ENCODE results near the gene SUPT4H1. TPM values are rescaled to one million over a fixed set of nuclear protein-coding genes. Genes with fewer than 3 reads are reported as not detected.

Gene SUPT4H1
- total RNA-seq, 5 donors from 2014 or later (not counting 1 experiment from before 2014, with no cell fraction given): 40.5 to 77.3 (median 63.2) TPM

DNA sequence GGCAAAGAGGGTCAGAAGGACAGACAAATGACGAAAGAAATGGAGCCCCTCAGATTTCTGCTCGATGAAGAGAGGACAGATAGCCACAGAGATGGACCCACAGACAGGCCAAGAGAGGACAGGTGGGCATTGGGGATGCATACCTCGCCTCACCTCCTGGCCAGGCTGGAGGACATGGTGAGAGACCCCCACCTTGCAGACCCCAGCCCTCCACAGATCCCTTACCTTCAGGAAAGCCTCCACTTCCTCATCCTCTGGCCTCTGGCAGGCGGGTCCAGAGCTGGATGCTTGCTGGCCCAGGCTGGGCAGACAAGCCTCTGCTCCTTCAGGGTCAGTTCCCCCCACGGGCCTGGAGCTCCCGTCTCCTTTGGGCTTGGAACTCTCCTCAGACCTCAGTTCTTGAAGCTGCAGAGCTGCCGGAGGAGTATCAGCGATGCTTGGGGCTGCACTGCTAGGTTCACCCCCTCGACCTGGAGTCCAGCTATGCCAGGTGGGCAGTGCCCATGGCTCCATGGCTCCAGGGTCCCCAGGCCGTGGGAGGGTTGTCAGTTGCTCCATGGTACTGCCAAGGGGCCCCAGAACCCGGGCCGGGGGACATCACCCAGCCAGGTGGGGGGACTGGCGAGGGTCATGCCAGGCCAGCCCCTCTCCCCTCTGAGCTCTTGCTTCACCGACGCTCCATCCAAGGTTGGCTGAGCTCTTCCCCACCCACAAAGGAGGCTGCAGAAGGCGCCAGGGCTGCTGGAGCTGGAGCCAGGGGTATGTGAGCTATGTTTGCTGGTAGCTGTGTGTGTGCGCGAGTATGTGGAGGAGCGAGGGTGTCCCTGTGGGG lies 24.4 kb downstream of the SUPT4H1 start:
- Histone ChIP-seq H3K4me3 (ENCODE audit: control insufficient read depth in 1 of 2, extremely low read depth in 1 of 2, low read length in 1 of 2) (peak overlapping the region; percentile 57 to 90), H3K27ac (ENCODE audit: low read length) (peak overlapping the region; percentile 50), H3K36me3 (ENCODE audit: control insufficient read depth in 2 of 2, extremely low read depth in 1 of 2, insufficient read depth in 1 of 2, low read length in 1 of 2) (peaks cover 10 to 23% of the 10 kb centered on the region in 2 donors), H3K9me3 (no peaks in the 10 kb centered on the region), H3K4me1 (ENCODE audit: control insufficient read depth in 1 of 2, extremely low read depth in 1 of 2, insufficient read depth in 2 of 2, low read length in 2 of 2) (peaks cover 11 to 63% of the 10 kb centered on the region in 2 experiments), H3K27me3 (replicated peaks in 1 of 2; ENCODE audit: control insufficient read depth in 2 of 2, extremely low read depth in 1 of 2, insufficient read depth in 2 of 2, low read length in 1 of 2) (peaks cover 0 to 2% of the 10 kb centered on the region in 2 experiments)
- Mint-ChIP-seq H3K36me3 (peaks cover 22% of the 10 kb centered on the region), H3K4me3 (peak overlapping the region; percentile 99 to 100 (median 100)), H3K27ac (peak overlapping the region; percentile 93 to 96), H3K4me1 (peaks cover 46 to 61% (median 48%) of the 10 kb centered on the region in 3 donors), H3K9me3 (no peaks in the 10 kb centered on the region), H3K27me3 (no peaks in the 10 kb centered on the region)
- CTCF ChIA-PET: interaction anchor here (0.5 to 3.4 kb wide), 9 partner anchors 9 to 468 kb away, joined by 3 to 38 read pairs (median 6); no protein-coding TSS in a partner anchor
- DNase-seq (peak in 14 of 35 experiments; percentile 20 to 60 (median 52)), ATAC-seq (replicated peaks in 1 of 4) (peak in 2 of 4 experiments; percentile 10 to 30)
- POLR2A ChIA-PET: interaction anchor here (0.6 to 1.8 kb wide), 8 partner anchors 10 to 24 kb away, joined by 3 to 9 read pairs (median 4); partner anchors contain the start of gene SUPT4H1 (in 1 of the 2)
- WGBS (ENCODE audit: insufficient coverage): 20% methylated on average over 11 of the region's 19 CpGs

DNA sequence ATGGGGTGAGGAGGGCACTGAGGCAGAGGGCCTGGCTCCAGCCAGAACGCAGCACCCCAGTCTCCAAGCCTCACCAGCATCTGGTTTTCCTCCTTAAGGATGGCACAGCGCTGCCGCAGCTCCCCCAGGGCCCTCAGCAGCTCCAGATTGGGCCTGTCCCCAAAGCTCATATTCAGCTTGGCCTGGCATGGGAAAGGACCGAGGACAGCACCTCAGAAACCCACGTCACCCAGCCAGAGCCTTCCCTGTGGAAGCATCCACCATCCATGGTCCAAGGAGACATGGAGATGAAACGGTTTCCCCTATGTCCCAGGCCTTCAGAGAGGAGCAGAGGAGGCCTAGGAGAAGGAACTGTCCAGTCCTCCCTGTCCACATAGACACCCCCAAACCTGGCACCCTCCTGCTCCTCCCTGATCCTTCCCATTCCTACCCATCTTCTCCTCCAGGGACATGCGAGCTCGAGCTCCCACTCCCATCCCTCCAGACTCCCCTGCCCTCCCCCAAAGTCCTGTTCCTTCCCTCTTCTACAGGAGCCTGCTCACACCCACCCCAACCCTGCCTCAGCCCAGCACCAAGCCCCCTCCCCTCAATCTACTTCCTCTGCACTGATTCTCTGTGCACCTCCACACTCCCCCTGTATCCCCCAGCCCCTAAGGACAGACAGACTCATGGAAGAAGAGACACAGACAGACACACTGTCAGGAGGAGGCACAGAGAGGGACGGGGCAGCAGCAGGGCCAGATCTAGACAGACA lies 25.2 kb downstream of the SUPT4H1 start:
- 88% methylated on average over 7 of the region's 9 CpGs for WGBS (ENCODE audit: insufficient coverage)
- Histone ChIP-seq H3K27me3 (replicated peaks in 1 of 2; ENCODE audit: control insufficient read depth in 2 of 2, extremely low read depth in 1 of 2, insufficient read depth in 2 of 2, low read length in 1 of 2) (peaks cover 0 to 2% of the 10 kb centered on the region in 2 experiments), H3K9me3 (no peaks in the 10 kb centered on the region), H3K36me3 (ENCODE audit: control insufficient read depth in 2 of 2, extremely low read depth in 1 of 2, insufficient read depth in 1 of 2, low read length in 1 of 2) (peaks cover 10 to 27% of the 10 kb centered on the region in 2 donors), H3K27ac (ENCODE audit: low read length) (no peak overlapping the region), H3K4me3 (ENCODE audit: control insufficient read depth in 1 of 2, extremely low read depth in 1 of 2, low read length in 1 of 2) (peak overlapping the region in 1 of 2 donors; percentile 90), H3K4me1 (ENCODE audit: control insufficient read depth in 1 of 2, extremely low read depth in 1 of 2, insufficient read depth in 2 of 2, low read length in 2 of 2) (peaks cover 11 to 63% of the 10 kb centered on the region in 2 experiments)
- POLR2A ChIA-PET: interaction anchor here (0.6 to 1.8 kb wide), 5 partner anchors 14 to 25 kb away, joined by 3 to 9 read pairs (median 5); partner anchors contain the start of gene SUPT4H1 (in 2 of the 2)
- no peak for ATAC-seq (replicated peaks in 1 of 4)
- Mint-ChIP-seq H3K27me3 (no peaks in the 10 kb centered on the region), H3K4me3 (peak overlapping the region; percentile 60 to 100 (median 100)), H3K36me3 (peaks cover 23% of the 10 kb centered on the region), H3K27ac (peak overlapping the region; percentile 81 to 96), H3K9me3 (no peaks in the 10 kb centered on the region), H3K4me1 (peaks cover 47 to 67% (median 49%) of the 10 kb centered on the region in 3 donors)
- CTCF ChIA-PET: interaction anchor here (0.5 to 3.4 kb wide), 7 partner anchors 9 to 142 kb away, joined by 3 to 38 read pairs (median 5); no protein-coding TSS in a partner anchor
- no peak for DNase-seq

DNA sequence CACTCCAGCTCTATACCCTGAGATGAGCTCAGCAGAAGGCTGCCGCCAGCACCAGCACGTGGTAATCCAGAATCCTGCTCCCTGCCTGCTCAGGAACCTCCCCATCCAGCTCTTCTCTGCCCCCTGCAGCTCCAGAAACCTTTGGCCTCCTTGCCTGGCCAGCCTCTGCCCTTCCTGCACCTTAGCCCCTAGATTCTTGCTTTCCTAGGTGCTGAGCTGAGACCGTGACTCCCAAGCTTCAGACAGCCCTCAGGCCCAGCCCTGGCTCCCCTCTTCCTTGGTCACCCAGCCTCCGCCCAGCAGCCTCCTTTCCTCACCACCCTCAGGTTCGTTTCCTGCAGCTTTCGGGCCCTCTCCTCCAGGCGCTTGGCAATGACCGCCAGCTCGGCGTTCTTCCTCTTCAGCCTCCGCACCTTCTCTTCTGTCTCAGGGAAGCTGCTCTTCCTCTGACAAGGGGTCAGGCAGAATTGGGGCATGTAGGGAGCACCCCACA lies 26.0 kb downstream of the SUPT4H1 start:
- Mint-ChIP-seq H3K27me3 (no peaks in the 10 kb centered on the region), H3K4me3 (peak overlapping the region; percentile 26 to 100 (median 37)), H3K4me1 (peaks cover 47 to 62% (median 52%) of the 10 kb centered on the region in 3 donors), H3K27ac (peak overlapping the region; percentile 71 to 84), H3K9me3 (no peaks in the 10 kb centered on the region), H3K36me3 (peaks cover 20% of the 10 kb centered on the region)
- ATAC-seq (replicated peaks in 1 of 4) (no peak), DNase-seq (no peak)
- peaks cover 0 to 2% of the 10 kb centered on the region in 2 experiments for H3K27me3 ChIP-seq (replicated peaks in 1 of 2; ENCODE audit: control insufficient read depth in 2 of 2, extremely low read depth in 1 of 2, insufficient read depth in 2 of 2, low read length in 1 of 2)
- no peaks in the 10 kb centered on the region for H3K9me3 ChIP-seq
- H3K27ac ChIP-seq (ENCODE audit: low read length): no peak overlapping the region
- 83% methylated on average over 11 of the region's 11 CpGs for WGBS (ENCODE audit: insufficient coverage)
- no peak overlapping the region for H3K4me3 ChIP-seq (ENCODE audit: control insufficient read depth in 1 of 2, extremely low read depth in 1 of 2, low read length in 1 of 2)
- CTCF ChIA-PET: interaction anchor here (0.6 to 3.4 kb wide), 7 partner anchors 8 to 1448 kb away, joined by 3 to 38 read pairs (median 4); partner anchors contain the start of gene RNF43 (in 1 of the 2)
- POLR2A ChIA-PET: interaction anchor here (0.5 to 1.6 kb wide), 3 partner anchors 19 to 783 kb away, joined by 4 to 5 read pairs (median 5); partner anchors contain the start of gene SUPT4H1 (in 1 of the 2)
- peaks cover 8 to 21% of the 10 kb centered on the region in 2 donors for H3K36me3 ChIP-seq (ENCODE audit: control insufficient read depth in 2 of 2, extremely low read depth in 1 of 2, insufficient read depth in 1 of 2, low read length in 1 of 2)
- H3K4me1 ChIP-seq (ENCODE audit: control insufficient read depth in 1 of 2, extremely low read depth in 1 of 2, insufficient read depth in 2 of 2, low read length in 2 of 2): peaks cover 11 to 63% of the 10 kb centered on the region in 2 experiments

DNA sequence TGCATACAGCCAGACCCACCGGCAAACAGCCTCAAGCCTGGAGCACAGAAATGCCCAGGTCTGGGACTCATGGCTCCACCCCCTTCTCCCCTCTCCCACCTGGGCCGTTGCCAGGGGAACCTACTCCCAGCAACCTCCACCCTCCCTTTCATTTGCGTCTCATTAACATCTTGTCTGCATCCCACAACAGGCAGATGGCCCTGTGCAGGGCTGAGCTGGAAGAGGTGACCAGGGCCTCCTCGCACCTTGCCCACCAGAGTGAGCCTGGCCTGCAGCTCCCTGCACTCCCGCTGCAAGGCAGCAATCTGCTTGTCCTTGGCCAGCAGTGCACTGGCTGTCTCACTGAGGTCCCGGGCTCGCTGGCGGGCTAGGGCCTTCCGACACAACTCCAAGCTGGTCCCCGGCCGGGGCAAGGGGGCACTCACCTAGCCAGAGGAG lies 26.7 kb downstream of the SUPT4H1 start:
- POLR2A ChIA-PET: interaction anchor here (0.5 to 1.6 kb wide), 3 partner anchors 19 to 784 kb away, joined by 4 to 5 read pairs (median 5); partner anchors contain the start of gene SUPT4H1 (in 1 of the 2)
- 90% methylated on average over 7 of the region's 11 CpGs for WGBS (ENCODE audit: insufficient coverage)
- Histone ChIP-seq H3K9me3 (no peaks in the 10 kb centered on the region), H3K27ac (ENCODE audit: low read length) (no peak overlapping the region), H3K36me3 (ENCODE audit: control insufficient read depth in 2 of 2, extremely low read depth in 1 of 2, insufficient read depth in 1 of 2, low read length in 1 of 2) (peaks cover 3 to 15% of the 10 kb centered on the region in 2 donors), H3K27me3 (replicated peaks in 1 of 2; ENCODE audit: control insufficient read depth in 2 of 2, extremely low read depth in 1 of 2, insufficient read depth in 2 of 2, low read length in 1 of 2) (peaks cover 0 to 2% of the 10 kb centered on the region in 2 experiments), H3K4me1 (ENCODE audit: control insufficient read depth in 1 of 2, extremely low read depth in 1 of 2, insufficient read depth in 2 of 2, low read length in 2 of 2) (peaks cover 11 to 63% of the 10 kb centered on the region in 2 experiments), H3K4me3 (ENCODE audit: control insufficient read depth in 1 of 2, extremely low read depth in 1 of 2, low read length in 1 of 2) (peak overlapping the region in 1 of 2 donors; percentile 19)
- Mint-ChIP-seq H3K27ac (peak overlapping the region; percentile 73 to 84), H3K27me3 (no peaks in the 10 kb centered on the region), H3K4me3 (peak overlapping the region; percentile 22 to 100 (median 25)), H3K4me1 (peaks cover 47 to 60% (median 52%) of the 10 kb centered on the region in 3 donors), H3K9me3 (no peaks in the 10 kb centered on the region), H3K36me3 (peaks cover 17% of the 10 kb centered on the region)
- DNase-seq (no peak), ATAC-seq (replicated peaks in 1 of 4) (no peak)
- CTCF ChIA-PET: interaction anchor here (0.6 to 3.4 kb wide), 5 partner anchors 8 to 1449 kb away, joined by 3 to 38 read pairs (median 7); partner anchors contain the start of gene RNF43 (in 1 of the 2)

DNA sequence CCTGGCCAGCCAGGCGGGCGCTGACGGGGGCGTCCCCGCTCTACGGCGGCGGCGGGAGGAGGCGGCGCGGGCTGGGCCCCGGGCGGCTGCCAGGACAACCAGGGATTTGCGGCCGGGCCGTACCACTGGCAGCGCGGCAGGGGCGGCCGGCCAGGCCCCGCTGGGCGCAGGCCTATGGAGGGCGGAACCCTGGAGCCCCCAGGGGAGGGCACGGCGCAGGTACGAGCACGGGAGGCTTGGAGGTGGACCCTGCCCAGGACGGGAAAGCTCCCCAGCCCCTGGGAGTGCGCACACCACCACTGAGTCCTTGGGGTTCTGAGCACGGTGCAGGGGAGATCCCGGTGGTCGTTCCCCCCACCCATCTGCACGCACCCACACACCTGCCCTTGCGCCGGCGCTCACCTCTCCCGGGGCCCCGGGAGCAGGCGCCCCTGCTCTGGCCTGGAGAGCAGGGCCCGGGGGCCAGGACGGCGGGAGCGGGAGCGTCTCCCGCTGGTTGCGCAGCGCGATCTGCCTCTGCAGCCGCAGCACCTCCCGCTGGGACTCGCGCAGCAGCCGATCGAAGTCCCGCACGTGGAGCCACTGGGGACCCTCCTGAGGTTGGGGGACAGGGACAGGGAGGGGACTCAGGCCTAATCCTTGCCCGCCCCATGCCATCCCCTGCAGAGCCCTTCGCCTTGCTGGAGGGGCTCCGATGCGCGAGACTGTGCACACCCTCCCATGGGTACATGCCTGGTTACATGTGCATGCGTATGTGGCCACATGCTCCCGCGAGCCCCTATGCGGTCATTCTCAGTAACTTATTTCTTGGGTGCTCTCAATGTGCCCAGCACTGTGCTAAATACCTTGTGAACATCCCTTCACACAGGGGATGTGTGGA lies 27.4 kb downstream of the SUPT4H1 start:
- H3K4me3 ChIP-seq (ENCODE audit: control insufficient read depth in 1 of 2, extremely low read depth in 1 of 2, low read length in 1 of 2): peak overlapping the region in 1 of 2 donors; percentile 19
- CTCF ChIA-PET: interaction anchor here in 1 of 2 donors (0.6 kb wide), 1 partner anchor 987 kb away, joined by 7 read pairs; no protein-coding TSS in a partner anchor

More for the DNA sequence above, 27.4 kb downstream of the SUPT4H1 start:
- Histone ChIP-seq H3K4me1 (ENCODE audit: control insufficient read depth in 1 of 2, extremely low read depth in 1 of 2, insufficient read depth in 2 of 2, low read length in 2 of 2) (peaks cover 9 to 63% of the 10 kb centered on the region in 2 experiments), H3K27me3 (replicated peaks in 1 of 2; ENCODE audit: control insufficient read depth in 2 of 2, extremely low read depth in 1 of 2, insufficient read depth in 2 of 2, low read length in 1 of 2) (peaks cover 0 to 2% of the 10 kb centered on the region in 2 experiments), H3K9me3 (no peaks in the 10 kb centered on the region), H3K36me3 (ENCODE audit: control insufficient read depth in 2 of 2, extremely low read depth in 1 of 2, insufficient read depth in 1 of 2, low read length in 1 of 2) (peaks cover 3 to 18% of the 10 kb centered on the region in 2 donors), H3K27ac (ENCODE audit: low read length) (no peak overlapping the region)
- ATAC-seq (replicated peaks in 1 of 4) (no peak), DNase-seq (no peak)
- H3K4me3 Mint-ChIP-seq: peak overlapping the region; percentile 22 to 100 (median 25)
- no peaks in the 10 kb centered on the region for H3K27me3 Mint-ChIP-seq
- POLR2A ChIA-PET: interaction anchor here in 1 of 2 donors (1.6 kb wide), 1 partner anchor 27 kb away, joined by 4 read pairs; the partner anchor contains the start of gene SUPT4H1
- WGBS (ENCODE audit: insufficient coverage): 65% methylated on average over 63 of the region's 66 CpGs
- H3K36me3 Mint-ChIP-seq: peaks cover 14% of the 10 kb centered on the region
- H3K4me1 Mint-ChIP-seq: peaks cover 45 to 54% (median 47%) of the 10 kb centered on the region in 3 donors
- H3K27ac Mint-ChIP-seq: peak overlapping the region; percentile 73 to 84
- H3K9me3 Mint-ChIP-seq: no peaks in the 10 kb centered on the region

Measured in T-cell (primary cell).